Cardiac fibroblast (primary cell): ENCODE data around the gene HSPB8.

Source experiments
- DNase-seq, 2 donors: peaks; one replicate each; pipeline versions ENCODE4 v3.0.0 to v3.0.0-alpha.2; 2010; ENCODE audit warnings: low read depth in 2 of 2
- H3K4me3 ChIP-seq, 2 donors: replicated peaks in 1 of 2; 1 replicate in 1 of 2; 2 replicates in 1 of 2; pipeline ENCODE4 v1.5.1; 2011; ENCODE audit warnings: low read depth in 2 of 2, low read length in 2 of 2, mild to moderate bottlenecking in 2 of 2, moderate library complexity in 1 of 2
- TF ChIP-seq, protein P1 (sequence below): IDR thresholded peaks from one replicate; pipeline ENCODE4 v1.5.1; 2011; ENCODE audit warnings: low read depth, mild to moderate bottlenecking, low read length, inconsistent platforms

The HSPB8 gene

DNA sequence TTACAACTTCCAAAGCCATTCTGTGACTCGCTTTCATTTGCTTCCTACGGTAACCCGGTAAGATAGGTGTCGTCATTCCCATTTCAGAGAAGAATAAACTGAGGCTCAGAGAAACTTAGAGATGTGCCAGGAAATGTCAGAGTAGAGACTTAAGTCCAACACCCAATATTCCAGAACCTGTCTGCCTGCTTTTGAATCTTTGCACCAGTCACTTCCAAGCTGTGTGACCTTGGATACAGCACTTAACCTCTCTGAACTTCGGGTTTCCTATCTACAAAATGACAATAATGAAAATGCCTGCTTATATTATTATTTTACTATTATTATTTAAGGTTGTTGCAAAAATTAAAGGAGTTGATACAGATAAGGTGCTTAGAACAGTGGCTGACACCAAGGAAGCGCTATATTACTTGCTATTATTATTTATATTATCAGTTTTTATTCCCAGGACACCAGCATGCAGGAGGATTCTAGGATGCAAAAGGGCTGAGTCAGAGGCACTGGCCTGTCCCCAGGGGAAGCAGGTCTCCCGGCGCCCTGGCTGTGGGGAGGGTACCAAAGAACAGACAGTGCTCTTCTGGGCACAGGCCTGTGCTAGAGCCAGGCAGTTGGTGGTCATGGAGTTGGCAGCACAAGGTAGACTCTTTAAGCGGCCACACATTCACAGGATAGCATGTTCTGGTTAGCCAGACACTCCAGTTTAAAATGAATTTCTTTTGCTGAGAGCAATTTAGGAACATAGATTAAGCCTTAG is 5.4 kb downstream of the HSPB8 start:
- TF ChIP-seq, protein P1, sequence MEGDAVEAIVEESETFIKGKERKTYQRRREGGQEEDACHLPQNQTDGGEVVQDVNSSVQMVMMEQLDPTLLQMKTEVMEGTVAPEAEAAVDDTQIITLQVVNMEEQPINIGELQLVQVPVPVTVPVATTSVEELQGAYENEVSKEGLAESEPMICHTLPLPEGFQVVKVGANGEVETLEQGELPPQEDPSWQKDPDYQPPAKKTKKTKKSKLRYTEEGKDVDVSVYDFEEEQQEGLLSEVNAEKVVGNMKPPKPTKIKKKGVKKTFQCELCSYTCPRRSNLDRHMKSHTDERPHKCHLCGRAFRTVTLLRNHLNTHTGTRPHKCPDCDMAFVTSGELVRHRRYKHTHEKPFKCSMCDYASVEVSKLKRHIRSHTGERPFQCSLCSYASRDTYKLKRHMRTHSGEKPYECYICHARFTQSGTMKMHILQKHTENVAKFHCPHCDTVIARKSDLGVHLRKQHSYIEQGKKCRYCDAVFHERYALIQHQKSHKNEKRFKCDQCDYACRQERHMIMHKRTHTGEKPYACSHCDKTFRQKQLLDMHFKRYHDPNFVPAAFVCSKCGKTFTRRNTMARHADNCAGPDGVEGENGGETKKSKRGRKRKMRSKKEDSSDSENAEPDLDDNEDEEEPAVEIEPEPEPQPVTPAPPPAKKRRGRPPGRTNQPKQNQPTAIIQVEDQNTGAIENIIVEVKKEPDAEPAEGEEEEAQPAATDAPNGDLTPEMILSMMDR = no peak
- no peak overlapping the region for H3K4me3 ChIP-seq
- DNase-seq = peak in 1 of 2 donors; percentile 33

DNA sequence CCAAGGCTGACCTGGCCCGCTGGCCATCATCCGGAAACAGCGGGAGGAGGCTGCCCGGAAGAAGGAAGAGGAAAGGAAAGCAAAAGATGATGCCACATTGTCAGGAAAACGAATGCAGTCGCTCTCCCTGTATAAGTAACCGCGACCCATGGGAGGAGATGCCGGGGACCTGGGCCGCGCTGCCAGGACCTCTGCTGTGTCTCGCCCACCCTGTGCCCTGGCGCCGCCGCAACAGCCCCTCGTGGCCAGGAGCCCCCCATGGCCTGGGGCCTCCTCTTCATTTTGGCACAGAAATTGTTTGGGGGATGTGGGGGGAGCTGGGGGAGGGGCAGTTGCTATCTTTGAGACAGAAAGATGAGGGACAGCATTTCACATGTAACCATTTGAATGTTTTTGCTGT is 16.5 kb downstream of the HSPB8 start:
- no peak overlapping the region for H3K4me3 ChIP-seq
- DNase-seq = no peak
- TF ChIP-seq, protein P1 = no peak

DNA sequence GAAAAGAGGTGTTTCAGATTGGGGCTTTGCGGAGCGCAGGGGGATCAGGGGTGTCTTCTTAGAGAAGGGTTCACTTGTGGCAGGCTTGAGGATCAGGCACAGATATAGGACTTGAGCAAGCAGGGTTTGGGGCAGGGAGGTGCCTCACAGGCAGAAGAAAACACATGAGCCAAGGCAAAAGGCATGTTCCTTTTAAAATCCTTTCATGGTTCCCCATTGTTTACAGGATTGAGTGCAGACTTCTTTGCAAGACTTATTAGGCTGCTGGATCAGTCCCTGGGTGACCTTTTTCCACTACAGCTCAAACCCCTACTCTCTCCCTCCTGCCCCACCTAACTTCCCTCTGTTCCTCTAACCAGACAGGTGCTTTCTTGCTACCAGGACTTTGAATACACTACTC is 19.7 kb downstream of the HSPB8 start:
- H3K4me3 ChIP-seq = no peak overlapping the region
- TF ChIP-seq, protein P1 = no peak
- no peak for DNase-seq

DNA sequence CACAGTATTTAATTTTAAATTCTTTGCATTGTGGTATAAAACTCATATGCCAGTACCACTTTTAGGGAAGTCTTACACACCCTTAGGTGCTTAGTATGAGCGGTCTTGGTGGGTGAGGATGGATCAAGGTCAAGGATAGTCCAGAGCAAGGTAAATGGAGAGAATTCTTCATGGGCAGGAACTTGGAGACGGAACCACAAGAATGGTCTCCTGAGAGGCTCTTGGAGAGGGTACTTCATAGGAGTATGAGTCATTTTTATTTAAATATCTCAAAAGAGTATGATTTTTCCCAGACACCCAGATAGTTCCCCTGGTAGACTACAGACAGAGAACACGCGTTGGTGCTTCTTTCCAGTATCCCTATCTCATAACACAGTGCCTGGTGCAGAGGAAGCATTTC is 21.9 kb downstream of the HSPB8 start:
- H3K4me3 ChIP-seq = no peak overlapping the region
- TF ChIP-seq, protein P1 = no peak
- no peak for DNase-seq

DNA sequence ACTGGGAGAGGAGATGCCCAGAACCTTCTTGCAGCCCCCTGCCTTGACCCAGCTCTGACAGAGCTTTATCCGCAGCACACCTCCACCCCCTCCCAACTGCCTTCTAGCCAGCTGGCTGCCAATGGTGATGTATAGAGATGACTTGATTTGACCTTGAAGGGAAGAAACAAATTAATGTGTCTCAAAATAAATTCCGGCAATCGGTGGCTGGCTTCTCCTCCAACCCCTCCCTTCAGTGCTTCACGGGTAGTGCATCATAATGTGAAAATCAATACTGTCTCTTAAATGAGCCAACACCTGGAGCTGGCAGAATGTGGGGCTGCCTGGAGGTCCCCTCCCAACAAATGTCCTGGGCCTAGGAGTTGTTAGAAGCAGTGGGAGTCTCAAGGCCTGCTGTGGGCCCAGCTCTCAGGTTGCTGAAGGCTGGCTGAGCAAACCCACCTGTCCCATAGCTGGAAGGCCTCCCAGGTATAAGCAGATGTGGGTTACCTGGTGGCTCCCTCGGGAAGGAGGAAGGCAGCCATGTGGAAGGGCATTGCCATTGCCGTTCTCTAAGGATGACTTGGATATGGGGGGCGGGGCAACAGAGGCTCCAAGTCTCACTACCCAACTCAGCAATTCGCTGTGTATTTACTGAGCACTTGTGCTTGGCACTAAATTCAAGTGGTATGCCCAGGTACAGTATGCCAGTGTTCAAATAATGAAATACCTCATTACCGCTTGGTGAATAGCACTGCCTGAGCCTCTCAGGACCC is 23.2 kb downstream of the HSPB8 start:
- DNase-seq = no peak
- H3K4me3 ChIP-seq = no peak overlapping the region
- TF ChIP-seq, protein P1 = no peak

DNA sequence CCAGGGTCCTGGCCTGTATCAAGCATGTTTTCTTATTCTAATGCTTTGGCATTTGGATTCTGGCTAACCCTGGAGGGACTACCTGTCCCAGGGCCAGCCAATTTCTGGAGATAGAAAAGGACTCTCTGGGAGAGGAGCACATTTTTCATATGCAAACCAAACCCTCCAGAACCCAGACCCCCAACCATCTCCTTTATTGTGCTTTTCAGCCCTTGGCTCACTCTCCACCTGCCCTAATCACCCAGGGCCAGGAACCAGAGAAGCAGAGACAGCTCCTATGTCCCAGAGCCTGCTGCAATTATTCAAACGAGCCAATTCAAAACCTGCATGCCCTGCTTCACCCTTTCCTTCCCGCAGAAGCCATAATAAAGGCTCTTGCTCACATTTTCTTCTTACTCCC is 23.8 kb downstream of the HSPB8 start:
- TF ChIP-seq, protein P1 = no peak
- no peak overlapping the region for H3K4me3 ChIP-seq
- no peak for DNase-seq
